ENCODE results near the gene TEDC1. TPM values are rescaled to one million over a fixed set of nuclear protein-coding genes. Genes with fewer than 3 reads are reported as not detected.

The TEDC1 gene
- total RNA-seq, 1 donor from 2014 or later = 6.2 TPM

DNA sequence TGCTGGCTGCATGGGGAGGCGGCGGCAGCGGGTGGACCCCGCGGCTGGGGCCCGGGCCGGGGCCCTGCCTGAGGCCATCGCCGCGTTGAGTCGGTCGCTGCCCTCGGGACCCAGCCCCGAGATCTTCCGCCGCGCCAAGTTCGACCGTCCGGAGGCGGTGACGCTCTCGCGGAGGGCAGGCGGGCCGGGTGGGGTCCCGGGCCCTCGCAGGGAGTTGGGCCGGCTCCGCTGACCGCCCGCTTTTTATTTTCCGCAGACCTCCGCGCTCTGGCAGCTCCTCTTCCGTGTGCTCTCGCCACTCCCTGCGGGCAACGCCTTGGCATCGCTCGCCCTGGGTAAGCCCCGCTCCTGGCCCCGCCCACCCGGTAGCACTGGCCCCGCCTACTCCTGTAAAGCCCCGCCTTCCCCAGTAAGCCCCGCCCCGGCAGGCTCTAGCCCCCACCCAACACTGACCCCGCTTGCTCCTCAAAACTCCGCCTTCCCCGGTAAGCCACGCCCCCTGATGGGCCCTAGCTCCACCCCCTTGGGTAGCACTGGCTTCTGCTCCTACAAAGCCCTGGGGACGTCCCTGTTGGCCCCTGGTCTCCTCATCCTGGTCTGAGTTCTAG, 424 bp downstream of the TEDC1 start:
- DNase-seq (peak; percentile 83), ATAC-seq (ENCODE audit: poor library complexity) (peak; percentile 0)
- intact Hi-C loops (cut with DNase I) = loop anchor here (2.0 kb wide), 1 partner anchor 121 kb away; no protein-coding TSS in a partner anchor

DNA sequence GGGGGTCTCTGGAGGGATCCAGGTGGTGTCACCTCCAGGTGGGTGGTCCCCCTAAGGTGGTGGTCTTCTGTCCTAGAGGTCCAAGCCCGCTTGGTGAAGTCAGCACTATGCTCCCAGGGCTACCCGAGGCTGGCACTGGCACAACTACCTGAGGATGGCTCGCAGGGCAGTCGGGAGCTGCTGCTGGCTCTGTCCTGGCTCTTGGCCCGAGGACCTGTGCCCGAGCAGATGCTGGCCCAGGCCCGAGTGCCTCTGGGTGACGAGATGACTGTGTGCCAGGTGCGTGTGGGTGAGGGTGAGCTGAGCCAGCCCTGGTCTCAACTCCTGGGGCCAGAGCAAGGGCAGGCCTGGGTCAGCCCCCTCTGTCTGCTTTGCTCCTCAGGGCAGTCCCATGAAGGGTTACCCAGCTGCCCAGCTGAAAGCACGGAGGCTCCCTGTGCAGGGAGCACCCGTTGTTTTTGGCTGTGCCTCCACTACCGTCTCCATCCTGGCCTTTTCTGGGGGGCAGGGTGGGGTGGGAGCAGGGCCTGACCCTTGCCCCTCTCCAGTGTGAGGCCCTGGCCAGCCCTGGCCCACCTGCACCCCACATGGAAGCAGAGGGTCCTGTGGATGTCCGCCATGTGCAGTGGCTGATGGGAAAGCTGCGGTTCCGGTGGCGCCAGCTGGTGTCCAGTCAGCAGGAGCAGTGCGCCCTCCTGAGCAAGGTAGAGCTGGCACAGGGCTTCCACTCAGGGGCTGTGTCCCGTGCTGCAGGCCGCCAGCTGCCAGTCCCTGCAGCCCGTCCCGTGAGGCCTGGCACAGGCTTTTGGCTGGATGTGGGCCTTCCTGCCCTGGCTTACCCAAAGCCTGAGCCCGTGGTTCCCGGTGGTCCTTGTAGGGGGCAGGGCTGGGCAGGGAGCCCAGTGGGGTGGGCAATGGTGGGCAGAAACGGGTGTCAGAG, 1.3 kb downstream of the TEDC1 start:
- intact Hi-C loops (cut with DNase I) = no loop called here
- DNase-seq = peak; percentile 70
- ATAC-seq (ENCODE audit: poor library complexity) = no peak

DNA sequence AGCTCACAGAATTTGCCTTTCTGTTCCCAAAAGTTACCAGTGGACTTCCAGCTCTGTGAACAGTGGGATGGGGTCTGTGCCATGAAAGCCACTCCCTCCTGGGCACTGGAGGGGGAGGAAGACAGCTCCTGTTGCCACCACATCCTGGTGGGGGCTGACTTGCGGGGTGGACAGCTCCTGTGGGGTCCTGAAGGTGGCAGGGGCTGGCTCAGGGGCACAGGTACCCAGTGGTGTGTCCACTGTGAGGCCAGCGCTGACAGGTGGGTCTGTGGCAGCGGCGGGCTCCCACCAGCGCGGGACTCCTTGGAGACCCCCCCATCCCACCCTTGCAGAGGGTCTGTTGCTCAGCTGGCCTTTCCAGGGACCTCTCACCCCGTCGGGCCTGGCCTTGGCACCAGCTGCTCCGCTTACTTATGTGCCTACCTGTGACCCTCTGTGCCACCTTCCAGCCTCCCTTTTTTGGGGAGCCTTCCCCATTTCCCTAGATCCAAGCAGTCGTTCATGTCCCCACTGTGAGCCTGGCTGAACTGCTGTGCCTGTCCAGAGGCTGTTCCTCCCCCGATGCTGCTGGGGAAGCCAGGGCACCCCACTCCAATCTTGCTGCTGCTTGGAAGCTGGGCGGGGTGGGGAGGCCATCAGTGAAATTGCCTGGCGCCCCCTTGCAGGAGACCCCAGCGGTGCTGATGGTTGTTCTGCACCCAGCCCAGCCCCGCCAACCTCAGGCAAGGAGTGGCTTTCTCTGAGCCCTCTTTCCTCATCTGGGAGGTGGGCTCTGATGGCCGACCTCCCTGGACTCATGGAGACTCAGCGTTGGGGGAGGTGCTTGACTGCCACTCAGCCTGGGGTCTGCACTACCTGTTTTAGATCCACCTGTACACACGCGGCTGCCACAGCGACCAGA, 2.2 kb downstream of the TEDC1 start:
- intact Hi-C loops (cut with DNase I) = no loop called here
- DNase-seq = peak; percentile 40
- ATAC-seq (ENCODE audit: poor library complexity) = no peak

DNA sequence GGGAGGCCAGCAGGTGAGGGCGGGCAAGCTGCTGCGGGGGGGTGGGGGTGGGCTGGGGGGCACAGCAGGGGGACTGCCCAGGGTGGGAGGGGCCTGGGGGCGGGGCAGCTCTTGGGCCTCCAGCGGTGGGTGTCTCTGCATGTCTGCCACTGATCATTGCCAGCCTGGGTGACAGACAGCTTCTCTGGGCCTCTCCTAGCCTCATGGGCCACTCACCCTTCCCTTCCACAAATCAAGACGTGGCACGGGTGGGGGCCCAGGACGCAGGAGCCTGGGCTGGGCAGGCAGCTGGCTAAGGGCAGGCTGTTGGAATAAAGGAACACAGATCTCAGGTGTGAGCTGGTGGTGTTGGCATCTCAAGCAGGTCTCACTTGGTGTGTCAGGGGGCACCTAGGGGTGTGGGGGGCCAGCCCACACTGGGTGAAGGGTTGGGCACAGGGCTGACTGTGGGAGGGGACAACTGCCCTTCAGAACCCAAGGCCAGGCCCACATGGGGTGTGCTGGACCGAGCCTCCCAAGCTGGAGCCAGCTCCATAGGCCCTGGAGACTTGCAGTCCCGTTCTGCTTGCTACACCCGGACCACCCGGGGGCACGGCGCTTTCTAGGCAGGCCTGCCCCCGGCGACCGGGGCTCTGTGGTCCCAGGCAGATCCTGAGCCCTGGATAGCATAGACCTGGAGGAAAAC, 3.0 kb downstream of the TEDC1 start:
- DNase-seq (peak; percentile 33), ATAC-seq (ENCODE audit: poor library complexity) (no peak)
- intact Hi-C loops (cut with DNase I) = no loop called here

- no peak for ATAC-seq (ENCODE audit: poor library complexity)
Observed at GRCh38 chr14:105494606-105494929, 3.5 kb downstream of the TEDC1 start.

DNA sequence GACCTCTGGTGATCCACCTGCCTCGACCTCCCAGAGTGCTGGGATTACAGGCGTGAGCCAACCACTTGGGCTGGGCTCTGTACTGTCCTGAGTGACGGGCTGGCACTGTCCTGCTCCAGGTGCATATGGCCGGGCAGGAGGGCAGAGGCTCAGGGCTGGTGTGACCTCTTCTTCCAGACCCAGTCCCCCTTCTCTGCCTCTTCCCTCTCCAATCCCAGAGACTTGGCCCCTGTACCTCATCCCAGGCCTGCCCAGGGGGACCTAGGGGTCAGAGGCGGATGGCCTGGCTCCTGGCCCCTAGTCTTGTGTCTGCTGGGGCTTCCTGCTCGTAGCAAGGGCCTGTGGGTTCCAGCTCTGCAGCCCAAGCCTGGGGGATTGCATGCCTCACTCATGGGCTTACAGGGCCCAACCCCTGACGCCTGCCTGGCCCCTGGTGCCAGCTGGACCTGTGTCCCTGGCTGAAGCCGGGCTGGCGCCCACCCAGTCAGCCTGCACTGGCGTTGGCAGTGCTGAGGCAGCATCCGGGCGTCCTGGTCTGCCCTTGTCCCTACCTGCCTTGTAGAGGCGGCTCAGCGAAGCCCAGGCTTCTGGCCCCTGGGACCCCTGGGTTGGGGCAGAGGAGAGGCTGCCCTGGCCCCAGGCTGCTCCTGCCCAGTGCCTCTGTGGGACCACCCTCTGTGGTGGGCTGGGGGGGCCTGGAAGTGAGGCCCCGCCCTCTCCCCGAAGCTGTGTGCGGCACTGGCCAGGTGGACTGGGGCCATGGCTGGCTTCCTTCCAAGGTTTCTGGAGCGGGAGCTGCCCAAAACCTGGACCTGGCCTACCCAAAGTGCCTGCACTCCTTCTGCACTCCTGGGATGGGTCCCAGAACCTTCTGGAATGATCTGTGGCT, 4.3 kb downstream of the TEDC1 start:
- ATAC-seq (ENCODE audit: poor library complexity) (peak; percentile 30), DNase-seq (peak; percentile 83)
- intact Hi-C loops (cut with DNase I) = no loop called here

More at GRCh38 chr14:105494606-105494929, 3.5 kb downstream of the TEDC1 start:
- intact Hi-C loops (cut with DNase I) = no loop called here
- DNase-seq = peak; percentile 39

- ATAC-seq (ENCODE audit: poor library complexity) (no peak), DNase-seq (peak; percentile 37)
- intact Hi-C loops (cut with DNase I) = no loop called here
Observed at GRCh38 chr14:105495990-105496830, 5.2 kb downstream of the TEDC1 start.

- peak; percentile 43 for DNase-seq
- intact Hi-C loops (cut with DNase I) = no loop called here
- ATAC-seq (ENCODE audit: poor library complexity) = no peak
Observed at GRCh38 chr14:105496831-105497591, 6.0 kb downstream of the TEDC1 start.

- peak; percentile 28 for DNase-seq
- no peak for ATAC-seq (ENCODE audit: poor library complexity)
- intact Hi-C loops (cut with DNase I) = no loop called here
Observed at GRCh38 chr14:105497671-105498429, 6.8 kb downstream of the TEDC1 start.

- no peak for ATAC-seq (ENCODE audit: poor library complexity)
- peak; percentile 38 for DNase-seq
- intact Hi-C loops (cut with DNase I) = no loop called here
Observed at GRCh38 chr14:105498430-105499255, 7.6 kb downstream of the TEDC1 start.

- ATAC-seq (ENCODE audit: poor library complexity) (no peak), DNase-seq (peak; percentile 37)
- intact Hi-C loops (cut with DNase I) = no loop called here
Observed at GRCh38 chr14:105499256-105500035, 8.4 kb downstream of the TEDC1 start.

DNA sequence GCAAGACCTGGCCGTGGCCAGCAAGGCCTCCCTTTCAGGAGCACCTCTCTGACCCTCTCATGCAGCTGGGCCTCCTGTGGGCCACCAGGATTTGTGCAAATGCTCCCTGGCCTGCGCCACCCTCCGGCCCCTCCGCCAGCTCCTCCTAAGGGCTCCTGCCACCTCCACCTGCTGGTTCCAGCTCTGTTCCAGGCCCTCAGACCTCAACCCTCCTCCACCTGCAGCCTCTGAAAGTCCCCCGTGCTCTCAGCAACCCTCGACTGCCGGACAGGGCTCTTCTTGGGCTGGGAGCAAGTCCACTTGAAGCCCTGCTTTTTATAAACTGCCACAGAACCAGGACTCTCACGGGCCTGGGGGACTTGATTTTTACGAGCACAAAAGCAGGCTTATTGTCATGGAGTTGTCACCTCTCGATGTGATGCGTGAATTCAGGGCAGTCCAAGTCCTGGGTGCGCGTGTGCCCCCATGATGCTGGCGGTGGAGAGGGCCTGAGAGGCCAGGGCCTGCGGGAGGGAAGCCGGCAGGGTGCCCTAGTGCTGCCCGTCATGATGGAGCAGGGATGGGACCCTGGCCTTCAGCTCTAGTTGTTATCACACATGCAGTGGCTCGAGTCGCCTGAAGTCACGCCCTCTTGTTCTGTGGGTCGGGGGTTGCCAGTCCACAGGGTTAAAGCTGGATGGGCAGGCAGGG, 9.1 kb downstream of the TEDC1 start:
- no peak for DNase-seq
- intact Hi-C loops (cut with DNase I) = no loop called here
- no peak for ATAC-seq (ENCODE audit: poor library complexity)

GRCh38 chr14:105500726-105501101, 9.7 kb downstream of the TEDC1 start:
- DNase-seq (no peak), ATAC-seq (ENCODE audit: poor library complexity) (no peak)
- intact Hi-C loops (cut with DNase I) = no loop called here
